OCI-LY3 (cell line): ENCODE data around the gene ABO.
"Not testable (repeated sequence)": the region's sequence is repeated elsewhere in the genome, so short reads cannot be mapped to it uniquely, and the experiment has no call there.

Experiments used
- H2AFZ ChIP-seq: fragments of 200-600, 300-600 bp; shearing (Covaris generic); 2 replicates; pipeline ENCODE4 v1.6.0; 2014; ENCODE audit warnings: antibody characterized with exemption, low read depth, low read length
- H3K27ac ChIP-seq: fragments of 200-600, 300-600 bp; sonication (generic); 2 replicates; pipeline ENCODE4 v1.5.1; 2014; ENCODE audit warnings: mild to moderate bottlenecking, low read length, moderate library complexity, mixed read lengths
- H3K27me3 ChIP-seq: fragments of 200-600, 300-600 bp; sonication (generic); 2 replicates; pipeline ENCODE4 v1.6.1; 2014; ENCODE audit warnings: low read depth, low read length, mixed read lengths
- H3K36me3 ChIP-seq: fragments of 200-600, 300-600 bp; sonication (generic); replicated peaks from 2 replicates; pipeline ENCODE3; 2014; ENCODE audit warnings: low read depth, low read length, mixed read lengths
- H3K4me1 ChIP-seq: fragments of 300-600, 200-600 bp; sonication (generic); 2 replicates; pipeline ENCODE4 v1.6.1; 2014; ENCODE audit warnings: low read length, mixed read lengths
- H3K4me2 ChIP-seq: fragments of 200-600, 300-600 bp; sonication (generic); 2 replicates; pipeline ENCODE4 v1.6.1; 2014; ENCODE audit warnings: low read length, mixed read lengths
- H3K4me3 ChIP-seq: fragments of 300-600, 200-600 bp; sonication (generic); 2 replicates; pipeline ENCODE4 v1.5.1; 2014; ENCODE audit warnings: antibody characterized with exemption, mild to moderate bottlenecking, low read length, moderate library complexity
- H3K79me2 ChIP-seq: fragments of 300-600, 200-600 bp; shearing (Covaris generic); 2 replicates; pipeline ENCODE4 v1.6.1; 2014; ENCODE audit warnings: mild to moderate bottlenecking, low read length, mixed read lengths
- H3K9ac ChIP-seq: fragments of 300-600, 200-600 bp; shearing (Covaris generic); 2 replicates; pipeline ENCODE4 v1.6.0; 2014; ENCODE audit warnings: mild to moderate bottlenecking, low read length, moderate library complexity
- H3K9me3 ChIP-seq: fragments of 200-600, 300-600 bp; shearing (Covaris generic); 2 replicates; pipeline ENCODE4 v1.6.1; 2014; ENCODE audit warnings: low read length, mixed read lengths; ENCODE audit not compliant: insufficient read depth
- H4K20me1 ChIP-seq: fragments of 200-600, 300-600 bp; sonication (generic); 2 replicates; pipeline ENCODE4 v1.6.1; 2016; ENCODE audit warnings: low read length, mixed read lengths; ENCODE audit not compliant: insufficient read depth
- CTCF ChIP-seq: fragments of 200-600, 300-600 bp; sonication (generic); IDR thresholded peaks from 2 replicates; pipeline ENCODE4 v1.5.1; 2014; ENCODE audit warnings: antibody characterized with exemption, low read length, low read depth
- EZH2phosphoT487 ChIP-seq: fragments of 200-600 bp; shearing (Covaris generic); IDR thresholded peaks from 2 replicates; pipeline ENCODE4 v1.6.1; 2018; ENCODE audit warnings: antibody characterized with exemption, mixed run types, low read depth

The ABO gene

GRCh38 chr9:133254471-133254870 lies 20.5 kb downstream of the ABO start:
- no peaks in the 10 kb centered on the region for H3K36me3 ChIP-seq
- no peaks in the 10 kb centered on the region for H4K20me1 ChIP-seq
- no peaks in the 10 kb centered on the region for H3K4me1 ChIP-seq
- H3K9me3 ChIP-seq = no peaks in the 10 kb centered on the region
- TF ChIP-seq EZH2phosphoT487 (no peak), CTCF (no peak)
- H3K79me2 ChIP-seq = no peaks in the 10 kb centered on the region
- H3K27ac ChIP-seq = no peak overlapping the region
- no peak overlapping the region for H3K4me3 ChIP-seq
- H3K9ac ChIP-seq = no peak overlapping the region
- no peak overlapping the region for H2AFZ ChIP-seq
- peaks cover 27% of the 10 kb centered on the region for H3K27me3 ChIP-seq
- H3K4me2 ChIP-seq = no peak overlapping the region

- H2AFZ ChIP-seq = no peak overlapping the region
Measured at GRCh38 chr9:133253268-133253667, 21.7 kb downstream of the ABO start.

GRCh38 chr9:133252301-133253020 lies 22.5 kb downstream of the ABO start:
- no peak overlapping the region for H3K9ac ChIP-seq
- no peak overlapping the region for H3K27ac ChIP-seq
- no peak overlapping the region for H3K4me3 ChIP-seq
- H3K79me2 ChIP-seq = no peaks in the 10 kb centered on the region
- peaks cover 30% of the 10 kb centered on the region for H3K27me3 ChIP-seq
- H4K20me1 ChIP-seq = no peaks in the 10 kb centered on the region
- no peak overlapping the region for H3K4me2 ChIP-seq
- no peaks in the 10 kb centered on the region for H3K4me1 ChIP-seq
- no peaks in the 10 kb centered on the region for H3K36me3 ChIP-seq
- H2AFZ ChIP-seq = no peak overlapping the region
- no peak for TF ChIP-seq EZH2phosphoT487
- no peak for TF ChIP-seq CTCF
- H3K9me3 ChIP-seq = no peaks in the 10 kb centered on the region

More at GRCh38 chr9:133253268-133253667, 21.7 kb downstream of the ABO start:
- no peak for TF ChIP-seq EZH2phosphoT487
- TF ChIP-seq CTCF = no peak
- Histone ChIP-seq H3K79me2 (no peaks in the 10 kb centered on the region), H3K4me2 (no peak overlapping the region), H3K4me1 (no peaks in the 10 kb centered on the region), H3K4me3 (no peak overlapping the region), H3K9ac (no peak overlapping the region), H3K9me3 (no peaks in the 10 kb centered on the region), H3K36me3 (no peaks in the 10 kb centered on the region), H4K20me1 (no peaks in the 10 kb centered on the region), H3K27ac (no peak overlapping the region), H3K27me3 (peaks cover 30% of the 10 kb centered on the region)

- Histone ChIP-seq H2AFZ (no peak overlapping the region), H3K79me2 (no peaks in the 10 kb centered on the region), H3K4me3 (no peak overlapping the region), H3K36me3 (no peaks in the 10 kb centered on the region), H3K4me2 (no peak overlapping the region), H4K20me1 (no peaks in the 10 kb centered on the region), H3K4me1 (no peaks in the 10 kb centered on the region), H3K9ac (no peak overlapping the region), H3K27me3 (peaks cover 30% of the 10 kb centered on the region), H3K9me3 (no peaks in the 10 kb centered on the region), H3K27ac (no peak overlapping the region)
- TF ChIP-seq EZH2phosphoT487 (no peak), CTCF (no peak)
Measured at GRCh38 chr9:133251773-133252172, 23.2 kb downstream of the ABO start.

- not testable (repeated sequence) for H3K79me2 ChIP-seq, H3K4me3 ChIP-seq, H3K4me1 ChIP-seq, H3K36me3 ChIP-seq, H4K20me1 ChIP-seq, H3K9me3 ChIP-seq, H3K27ac ChIP-seq, H2AFZ ChIP-seq, H3K9ac ChIP-seq, H3K4me2 ChIP-seq
- peaks cover 30% of the 10 kb centered on the region for H3K27me3 ChIP-seq
Measured at GRCh38 chr9:133251221-133251620, 23.8 kb downstream of the ABO start.
